ENCODE measurements around the gene ALG12. TPM values are rescaled to one million over a fixed set of nuclear protein-coding genes. Genes with fewer than 3 reads are reported as not detected.

Gene ALG12
- polyA plus RNA-seq, 1 of the 3 experiments (the other 2 are of a cell fraction): 9.9 TPM

GRCh38 chr22:49960159-49961004, 42.1 kb upstream of the ALG12 start, which contains the start of gene PIM3 (continued):
- no peak for TF ChIP-seq TCF12 (IDR thresholded peaks at IDR 0.05)
- TF ChIP-seq PBX3 (IDR thresholded peaks at IDR 0.05): peak; percentile 58; the same call in 1 of the 2 replicates
- no peak for TF ChIP-seq CTCF (IDR thresholded peaks at IDR 0.05)
- peak; percentile 84 for TF ChIP-seq CHD2 (IDR thresholded peaks at IDR 0.05; ENCODE audit: low read length, partially characterized antibody)
- TF ChIP-seq RAD21 (IDR thresholded peaks at IDR 0.05; ENCODE audit: low read length): no peak

GRCh38 chr22:49959782-49960158, 41.5 kb upstream of the ALG12 start:
- H2AFZ ChIP-seq (ENCODE audit: low read depth): peak overlapping the region; percentile 84
- peaks cover 7% of the 10 kb centered on the region for H4K20me1 ChIP-seq (ENCODE audit: insufficient read depth)
- DNase-seq: peak; percentile 80
- H3K4me2 ChIP-seq: peak overlapping the region; percentile 98
- no peaks in the 10 kb centered on the region for H3F3A ChIP-seq (replicated peaks; ENCODE audit: insufficient read depth)
- peak overlapping the region; percentile 68 for H3K9ac ChIP-seq
- no peaks in the 10 kb centered on the region for H3K9me3 ChIP-seq
- H3K27ac ChIP-seq (ENCODE audit: low read depth in 2 of 2, low read length in 1 of 2): peak overlapping the region; percentile 59 to 86; a peak in 3 of 4 replicates
- no peaks in the 10 kb centered on the region for H3K27me3 ChIP-seq (ENCODE audit: insufficient read depth)
- ChIA-PET CTCF (interaction anchor here (1.3 kb wide), 1 partner anchor 71 kb away, joined by 5 read pairs; no protein-coding TSS in a partner anchor), POLR2A (interaction anchor here (1.2 to 1.4 kb wide), 2 partner anchors 13 to 24 kb away, joined by 3 read pairs; no protein-coding TSS in a partner anchor)
- H3K4me1 ChIP-seq (ENCODE audit: control insufficient read depth in 1 of 2, insufficient read depth in 2 of 2, low read depth in 1 of 2, low read length in 1 of 2): peaks cover 20 to 40% of the 10 kb centered on the region in 2 experiments; a peak in 2 of 4 replicates
- no peaks in the 10 kb centered on the region for H3K9me2 ChIP-seq
- H3K79me2 ChIP-seq (ENCODE audit: insufficient read depth): peaks cover 31% of the 10 kb centered on the region
- TF ChIP-seq RFX5 (IDR thresholded peaks at IDR 0.05; ENCODE audit: low read length) (no peak), PBX3 (IDR thresholded peaks at IDR 0.05) (0 out of 2 replicates have a peak, but pooled peaks have one; percentile 2)
- H3K36me3 ChIP-seq (replicated peaks in 1 of 2; ENCODE audit: control insufficient read depth in 1 of 2, insufficient read depth in 2 of 2, low read length in 1 of 2): peaks cover 5 to 16% of the 10 kb centered on the region in 2 experiments
- peak overlapping the region; percentile 76 to 77 for H3K4me3 ChIP-seq (ENCODE audit: low read depth in 2 of 2, low read length in 1 of 2)
- 0% methylated on average over 1 of the region's 21 CpGs for WGBS (ENCODE audit: low lambda C conversion rate)
